B cell (primary cell): ENCODE results near the gene LRRC8D.

Experiments used
- CTCF ChIP-seq: fragments of 200-600 bp; IDR thresholded peaks from one replicate; pipeline ENCODE4 v1.8.0; 2022; ENCODE audit warnings: antibody characterized with exemption, mild to moderate bottlenecking
- EZH2 ChIP-seq: IDR thresholded peaks from 2 replicates; pipeline ENCODE4 v1.6.1; 2012; ENCODE audit warnings: borderline replicate concordance, low read depth, mild to moderate bottlenecking, moderate library complexity, low read length; ENCODE audit not compliant: insufficient read depth, poor library complexity, severe bottlenecking

GRCh38 chr1:89816366-89816765 is 4.5 kb upstream of the LRRC8D start:
- TF ChIP-seq EZH2 (no peak), CTCF (no peak)
